RWPE1 (cell line): ENCODE data around the gene TIAM1.

ENCODE experiments used
- CTCF ChIA-PET: fragments of 350-600 bp; sonication (Branson Sonifier 250); formaldehyde crosslinking; extraction: SDS; loops from one replicate; lab custom pipeline; 2021; lab: Yijun Ruan, JAX
- POLR2A ChIA-PET: fragments of 400-600 bp; formaldehyde crosslinking; extraction: SDS; loops from one replicate; lab custom pipeline; 2020; ENCODE audit warnings: antibody characterized with exemption; ENCODE audit not compliant: low non-redundant PET; lab: Yijun Ruan, JAX
- DNase-seq: peaks from one replicate; pipeline ENCODE4 v3.0.0; 2012; ENCODE audit warnings: low spot score
- H3K27ac ChIP-seq: fragments of 450-650 bp; 2 replicates; pipeline ENCODE4 v1.5.1; 2017
- CTCF ChIP-seq: fragments of 450-650 bp; conservative IDR thresholded peaks from 2 replicates; pipeline ENCODE4 v1.5.1; 2017; ENCODE audit warnings: low read depth, mild to moderate bottlenecking

The TIAM1 gene

GRCh38 chr21:31107871-31108270 is 236.2 kb downstream of the TIAM1 start:
- CTCF ChIA-PET, result interaction anchor here (0.6 kb wide), 1 partner anchor 22 kb away, joined by 3 read pairs; no protein-coding TSS in a partner anchor
- TF ChIP-seq CTCF, result no peak
- POLR2A ChIA-PET, result interaction anchor here (0.9 kb wide), 1 partner anchor 24 kb away, joined by 3 read pairs; no protein-coding TSS in a partner anchor
- H3K27ac ChIP-seq, result no peak overlapping the region
- no peak for DNase-seq

- ChIA-PET CTCF (interaction anchor here (0.6 kb wide), 2 partner anchors 21 to 268 kb away, joined by 3 read pairs; no protein-coding TSS in a partner anchor), POLR2A (no interaction called here)
- no peak for TF ChIP-seq CTCF
- DNase-seq, result no peak
- no peak overlapping the region for H3K27ac ChIP-seq
Observed at GRCh38 chr21:31107176-31107785, 236.8 kb downstream of the TIAM1 start.

GRCh38 chr21:31103571-31104265 is 240.3 kb downstream of the TIAM1 start:
- no peak for TF ChIP-seq CTCF
- ChIA-PET CTCF (no interaction called here), POLR2A (no interaction called here)
- H3K27ac ChIP-seq, result no peak overlapping the region
- DNase-seq, result no peak

GRCh38 chr21:31103163-31103562 is 240.9 kb downstream of the TIAM1 start:
- no peak for TF ChIP-seq CTCF
- ChIA-PET CTCF (interaction anchor here (0.7 to 1.2 kb wide), 2 partner anchors 96 to 502 kb away, joined by 3 to 4 read pairs; no protein-coding TSS in a partner anchor), POLR2A (no interaction called here)
- DNase-seq, result no peak
- H3K27ac ChIP-seq, result no peak overlapping the region

GRCh38 chr21:31099122-31099521 is 244.9 kb downstream of the TIAM1 start:
- no peak overlapping the region for H3K27ac ChIP-seq
- no peak for DNase-seq
- POLR2A ChIA-PET, result no interaction called here
- TF ChIP-seq CTCF, result no peak
- CTCF ChIA-PET, result interaction anchor here (0.7 to 1.0 kb wide), 4 partner anchors 13 to 484 kb away, joined by 3 to 7 read pairs (median 3); no protein-coding TSS in a partner anchor

- peak; percentile 92 for TF ChIP-seq CTCF
- DNase-seq, result peak; percentile 48
- CTCF ChIA-PET, result interaction anchor here (0.6 to 0.8 kb wide), 4 partner anchors 9 to 506 kb away, joined by 3 to 4 read pairs (median 3); no protein-coding TSS in a partner anchor
Observed at GRCh38 chr21:31098576-31099005, 245.5 kb downstream of the TIAM1 start.

More at GRCh38 chr21:31098576-31099005, 245.5 kb downstream of the TIAM1 start:
- POLR2A ChIA-PET, result no interaction called here
- H3K27ac ChIP-seq, result no peak overlapping the region
